HG02981 (cell line): ENCODE data around the gene OBI1.

Experiments used
- ATAC-seq: cut with Tn5 transposase; IDR thresholded peaks from one replicate; pipeline ENCODE4 v1.9.1; 2021; ENCODE audit warnings: mild to moderate bottlenecking, moderate library complexity; ENCODE audit not compliant: unreplicated experiment

OBI1 gene

GRCh38 chr13:78658630-78659449, at the start of gene OBI1:
TSS of gene OBI1 (minus strand) at chr13:78659155. CDS start at chr13:78659120, 35 bp downstream.
- peak; percentile 78 for ATAC-seq

GRCh38 chr13:78701383-78701782, 42.4 kb upstream of the OBI1 start:
- ATAC-seq = no peak

- no peak for ATAC-seq
Measured at GRCh38 chr13:78700121-78700910, 41.4 kb upstream of the OBI1 start.

GRCh38 chr13:78689011-78689410, 30.1 kb upstream of the OBI1 start:
- no peak for ATAC-seq

GRCh38 chr13:78686461-78686860, 27.5 kb upstream of the OBI1 start:
- ATAC-seq = no peak

DNA sequence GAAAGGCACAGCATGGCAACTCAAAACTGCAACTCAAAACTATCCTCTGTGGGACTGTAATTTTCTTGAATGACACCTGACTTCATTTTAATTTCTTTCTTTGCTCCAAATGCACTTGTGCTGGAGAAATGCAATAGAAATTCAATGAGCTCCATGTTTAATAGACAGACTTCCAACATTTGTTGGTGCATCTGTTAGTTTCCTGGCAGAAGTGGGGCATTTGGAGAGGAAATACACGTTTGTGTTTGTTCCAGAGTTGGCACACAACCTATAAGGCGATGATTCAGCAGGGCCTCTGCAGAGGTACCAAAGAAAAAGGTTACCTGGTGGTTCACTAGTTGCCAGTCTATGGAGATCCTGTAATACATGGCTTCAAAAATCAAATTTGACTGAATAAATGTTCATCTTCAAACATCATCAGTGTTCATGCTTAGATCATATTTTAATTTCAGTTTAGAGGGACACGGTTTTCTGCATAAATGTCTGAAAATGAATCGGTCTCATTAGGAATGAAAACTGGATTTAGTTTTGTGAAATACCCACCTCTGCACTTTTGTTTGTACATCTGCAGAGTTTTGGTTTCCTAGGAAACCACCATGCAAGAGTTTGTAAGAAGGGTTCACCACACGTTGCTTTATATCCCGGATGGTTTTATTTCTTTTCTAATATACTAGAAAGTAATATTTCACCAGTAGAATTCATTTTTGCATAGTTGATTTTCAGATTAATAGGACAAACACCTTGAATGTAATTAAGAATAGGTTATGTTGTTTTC, 21.8 kb upstream of the OBI1 start:
- ATAC-seq = no peak

- no peak for ATAC-seq
Measured at GRCh38 chr13:78680115-78680561, 21.2 kb upstream of the OBI1 start.

DNA sequence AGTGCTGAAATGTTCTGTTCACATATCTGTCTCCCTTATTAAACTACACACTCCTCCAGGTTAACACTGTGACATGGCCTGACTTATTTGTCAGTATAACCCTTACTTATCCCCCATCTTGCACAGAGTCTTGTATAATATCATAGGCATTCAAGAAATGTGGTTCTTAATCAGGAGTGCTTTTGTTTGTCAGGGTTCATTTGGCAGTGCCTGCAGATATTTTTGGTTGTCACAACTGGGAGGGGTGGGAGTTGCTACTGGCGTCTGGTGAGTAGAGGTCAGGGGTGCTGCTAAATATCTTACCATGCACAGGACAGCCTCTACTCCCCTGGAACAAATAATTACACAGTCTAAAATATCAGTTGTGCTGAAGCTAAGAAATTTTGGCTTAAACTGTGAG, 20.4 kb upstream of the OBI1 start:
- ATAC-seq = no peak

- no peak for ATAC-seq
Measured at GRCh38 chr13:78675112-78675511, 16.2 kb upstream of the OBI1 start.

- ATAC-seq = no peak
Measured at GRCh38 chr13:78674638-78675037, 15.7 kb upstream of the OBI1 start.

DNA sequence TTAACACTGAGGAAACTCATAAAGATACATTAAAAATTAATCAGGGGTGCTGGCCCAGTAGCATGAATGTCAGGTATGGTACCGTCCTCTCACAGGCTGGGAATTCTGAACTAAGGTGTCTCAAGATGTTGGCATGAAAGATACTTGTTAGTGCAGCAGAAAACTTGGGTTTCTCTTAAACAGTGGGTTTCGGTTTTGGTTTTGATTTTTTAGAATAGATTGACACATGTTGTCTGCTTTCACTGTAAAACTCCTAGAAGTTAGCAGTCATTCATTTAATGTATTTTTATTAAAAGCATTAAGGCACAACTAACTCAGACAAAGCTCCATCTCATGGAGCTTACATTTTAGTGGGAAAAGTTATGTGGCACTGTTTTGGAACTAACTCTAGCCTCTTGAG, 3.5 kb upstream of the OBI1 start:
- ATAC-seq = peak; percentile 24

GRCh38 chr13:78660495-78660857, 1.5 kb upstream of the OBI1 start:
- no peak for ATAC-seq

GRCh38 chr13:78659732-78660494, 958 bp upstream of the OBI1 start:
- peak; percentile 24 for ATAC-seq

DNA sequence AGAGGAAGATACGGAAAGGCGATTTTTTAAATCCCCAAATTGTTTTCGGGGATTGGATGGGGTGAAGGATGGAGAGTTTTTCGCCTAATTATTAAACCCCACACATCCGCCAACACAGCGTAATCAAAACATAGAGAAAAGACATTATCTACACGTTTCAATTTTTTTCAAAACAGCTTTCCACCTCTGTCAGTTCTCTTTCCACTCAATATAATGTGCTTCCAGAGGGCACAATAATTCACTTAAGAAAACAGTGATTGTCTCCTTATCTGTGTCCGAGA, 435 bp upstream of the OBI1 start:
- no peak for ATAC-seq

DNA sequence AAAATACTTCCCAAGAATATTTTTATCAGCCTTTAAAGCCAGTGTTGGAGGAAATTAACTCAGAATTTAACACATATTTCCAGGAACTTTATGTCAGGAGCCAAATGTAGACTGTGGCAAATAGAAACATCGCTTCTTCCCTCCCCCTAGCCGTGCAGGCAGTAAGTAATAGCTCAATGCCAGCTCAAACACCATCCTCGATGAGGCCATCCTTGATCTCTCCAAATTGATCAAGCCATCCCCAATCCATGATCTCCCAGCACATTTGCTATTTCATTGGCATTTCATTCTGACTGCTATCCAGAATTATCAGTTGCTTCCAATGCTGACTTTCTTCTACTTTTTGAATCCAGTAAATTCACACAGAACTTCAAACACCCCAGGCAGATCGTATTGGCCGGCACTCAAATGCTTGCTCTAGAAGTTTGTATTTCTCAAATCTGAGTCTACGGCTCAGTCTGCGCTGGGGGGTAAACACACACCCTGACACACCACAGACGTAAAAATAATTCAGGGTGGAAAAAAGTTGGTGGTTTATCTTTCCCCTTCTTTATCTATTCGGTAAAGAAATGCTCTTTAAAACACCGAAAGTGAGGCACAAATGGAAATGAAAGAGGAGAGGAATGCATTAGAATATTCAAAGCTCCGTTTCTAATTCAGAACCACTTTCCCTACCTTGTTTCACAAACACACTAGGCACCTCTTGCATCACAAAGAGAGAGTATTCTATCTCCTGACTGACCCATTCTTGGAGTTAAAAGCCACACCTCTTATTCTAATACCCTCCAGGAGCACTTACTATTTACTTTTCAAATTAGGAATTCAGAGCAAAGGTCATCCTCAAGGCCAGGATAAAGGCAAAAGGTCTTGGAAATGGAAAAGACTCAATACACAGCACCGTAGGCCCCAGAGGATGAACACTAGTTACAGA, 991 bp downstream of the OBI1 start:
- peak; percentile 21 for ATAC-seq

- no peak for ATAC-seq
Measured at GRCh38 chr13:78655906-78656305, 3.0 kb downstream of the OBI1 start.

DNA sequence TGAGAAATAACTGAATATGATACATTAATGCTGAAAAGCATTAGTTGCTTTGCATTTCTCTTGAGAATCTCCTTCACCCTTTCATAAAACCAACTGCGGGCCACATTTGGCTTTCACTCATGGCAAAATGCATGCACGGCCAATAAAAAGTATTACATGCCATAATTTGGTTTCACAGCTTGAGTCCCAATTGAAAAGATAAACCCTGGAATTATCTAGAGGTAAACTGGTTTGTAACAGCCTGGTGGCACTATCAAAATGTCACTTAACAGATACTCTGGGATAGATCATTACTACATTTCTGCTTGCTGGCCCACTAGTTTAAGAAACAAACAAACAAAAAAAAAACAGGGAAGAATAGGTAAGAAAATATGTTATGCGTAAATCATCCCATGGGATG, 3.9 kb downstream of the OBI1 start:
- no peak for ATAC-seq

- no peak for ATAC-seq
Measured at GRCh38 chr13:78652651-78653050, 6.3 kb downstream of the OBI1 start.

DNA sequence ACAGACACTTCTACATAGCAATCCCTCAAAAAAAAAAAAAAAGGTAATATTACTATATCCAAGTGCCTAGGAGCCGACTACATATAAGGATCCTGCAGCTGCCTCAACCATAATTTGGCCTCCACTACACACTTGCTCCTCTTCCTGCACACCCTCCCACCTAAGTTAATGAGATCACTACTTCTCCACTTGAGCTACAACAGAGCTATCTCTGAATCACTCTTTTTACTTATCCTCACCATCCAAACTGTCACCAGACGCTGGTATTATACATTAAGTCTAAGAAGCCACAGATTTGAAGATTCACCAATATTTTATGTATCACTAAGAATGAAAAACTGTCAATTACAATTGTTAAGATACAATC, 8.3 kb downstream of the OBI1 start:
- no peak for ATAC-seq
